ENCODE measurements around the gene KAT2B.

Gene KAT2B

GRCh38 chr3:20056725-20057611, 16.7 kb downstream of the KAT2B start:
- DNase-seq (ENCODE audit: low read depth) = no peak
- no peak overlapping the region for H3K4me3 ChIP-seq (ENCODE audit: control insufficient read depth, low read depth, low read length)
- TF ChIP-seq CTCF (IDR thresholded peaks at IDR 0.05; ENCODE audit: control insufficient read depth, insufficient read depth, low read depth, low read length, missing control alignments) = no peak

- H3K4me3 ChIP-seq (ENCODE audit: control insufficient read depth, low read depth, low read length) = no peak overlapping the region
- no peak for TF ChIP-seq CTCF (IDR thresholded peaks at IDR 0.05; ENCODE audit: control insufficient read depth, insufficient read depth, low read depth, low read length, missing control alignments)
- DNase-seq (ENCODE audit: low read depth) = no peak
Observed at GRCh38 chr3:20057612-20058180, 17.4 kb downstream of the KAT2B start.

GRCh38 chr3:20059929-20060328, 19.7 kb downstream of the KAT2B start:
- no peak for TF ChIP-seq CTCF (IDR thresholded peaks at IDR 0.05; ENCODE audit: control insufficient read depth, insufficient read depth, low read depth, low read length, missing control alignments)
- no peak for DNase-seq (ENCODE audit: low read depth)
- H3K4me3 ChIP-seq (ENCODE audit: control insufficient read depth, low read depth, low read length) = no peak overlapping the region

GRCh38 chr3:20060974-20061685, 20.9 kb downstream of the KAT2B start:
- DNase-seq (ENCODE audit: low read depth) = no peak
- no peak for TF ChIP-seq CTCF (IDR thresholded peaks at IDR 0.05; ENCODE audit: control insufficient read depth, insufficient read depth, low read depth, low read length, missing control alignments)
- no peak overlapping the region for H3K4me3 ChIP-seq (ENCODE audit: control insufficient read depth, low read depth, low read length)

GRCh38 chr3:20062996-20063395, 22.8 kb downstream of the KAT2B start:
- no peak for TF ChIP-seq CTCF (IDR thresholded peaks at IDR 0.05; ENCODE audit: control insufficient read depth, insufficient read depth, low read depth, low read length, missing control alignments)
- DNase-seq (ENCODE audit: low read depth) = no peak
- no peak overlapping the region for H3K4me3 ChIP-seq (ENCODE audit: control insufficient read depth, low read depth, low read length)

GRCh38 chr3:20064387-20064786, 24.1 kb downstream of the KAT2B start:
- DNase-seq (ENCODE audit: low read depth) = no peak
- no peak for TF ChIP-seq CTCF (IDR thresholded peaks at IDR 0.05; ENCODE audit: control insufficient read depth, insufficient read depth, low read depth, low read length, missing control alignments)
- no peak overlapping the region for H3K4me3 ChIP-seq (ENCODE audit: control insufficient read depth, low read depth, low read length)

Data from AG09309 (cell line).